HG02763 (cell line): ENCODE results near the gene RNF126.
"Not testable (repeated sequence)": the region's sequence is repeated elsewhere in the genome, so short reads cannot be mapped to it uniquely, and the experiment has no call there.

Source experiments
- ATAC-seq: cut with Tn5 transposase; IDR thresholded peaks from one replicate; pipeline ENCODE4 v1.9.1; 2021; ENCODE audit warnings: mild to moderate bottlenecking, moderate library complexity; ENCODE audit not compliant: unreplicated experiment

RNF126 gene

DNA sequence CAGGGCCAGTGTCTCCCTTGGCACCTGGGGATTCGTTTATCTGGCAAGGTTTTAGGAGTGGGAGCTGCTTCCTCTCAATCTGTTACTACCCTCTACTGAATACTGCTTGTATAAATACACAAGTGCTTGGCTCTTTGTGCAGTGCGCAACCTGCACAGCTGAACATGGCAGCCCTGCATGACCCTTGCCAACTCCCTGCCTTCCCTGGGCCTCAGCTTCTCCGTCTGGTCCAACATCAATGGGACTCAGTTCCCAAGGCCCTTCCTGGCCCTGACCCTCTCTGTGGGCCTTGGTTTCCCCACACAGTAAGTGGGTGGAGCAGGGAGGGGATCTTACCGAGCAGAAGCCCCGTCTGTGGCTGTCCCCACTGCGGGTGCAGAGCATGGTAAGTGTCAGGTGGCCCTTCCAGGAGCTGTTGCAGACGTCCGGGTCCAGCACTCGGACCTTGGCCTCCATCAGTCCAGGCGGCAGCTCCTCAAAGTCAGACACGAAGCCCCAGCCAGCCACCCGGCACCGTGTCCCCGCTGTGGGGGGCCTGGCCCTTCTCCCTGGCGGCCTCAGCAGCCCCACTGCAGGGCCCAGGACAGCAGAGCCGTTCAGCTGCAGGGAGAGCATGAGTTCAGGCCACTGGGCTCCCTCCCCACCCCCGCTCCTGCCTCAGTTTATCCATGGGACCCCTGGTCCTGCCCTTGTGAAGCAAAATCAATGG lies 23.7 kb upstream of the RNF126 start:
- no peak for ATAC-seq

DNA sequence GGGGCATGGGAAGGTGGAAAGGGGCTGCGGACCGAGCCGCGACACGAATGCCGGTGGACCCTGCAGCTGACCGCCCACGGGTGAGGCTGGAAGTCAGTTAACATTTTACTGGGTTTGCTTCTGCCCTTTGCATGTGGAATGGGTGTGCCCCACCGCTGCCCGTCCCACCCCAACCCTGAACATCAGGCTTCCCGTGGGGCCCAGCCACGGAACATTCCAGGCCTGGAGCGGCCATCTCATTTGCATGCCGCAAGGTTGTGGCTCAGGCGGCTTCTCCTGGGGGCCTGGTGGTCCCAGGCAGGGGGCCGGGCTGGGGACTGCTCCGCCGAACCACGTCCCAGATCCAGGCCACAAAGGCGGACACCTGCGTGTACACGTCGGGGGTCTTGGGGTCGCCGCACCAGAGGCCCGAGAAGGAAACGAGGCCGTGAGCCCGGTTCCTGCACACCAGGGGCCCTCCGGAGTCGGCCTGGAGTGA lies 22.5 kb upstream of the RNF126 start:
- no peak for ATAC-seq

DNA sequence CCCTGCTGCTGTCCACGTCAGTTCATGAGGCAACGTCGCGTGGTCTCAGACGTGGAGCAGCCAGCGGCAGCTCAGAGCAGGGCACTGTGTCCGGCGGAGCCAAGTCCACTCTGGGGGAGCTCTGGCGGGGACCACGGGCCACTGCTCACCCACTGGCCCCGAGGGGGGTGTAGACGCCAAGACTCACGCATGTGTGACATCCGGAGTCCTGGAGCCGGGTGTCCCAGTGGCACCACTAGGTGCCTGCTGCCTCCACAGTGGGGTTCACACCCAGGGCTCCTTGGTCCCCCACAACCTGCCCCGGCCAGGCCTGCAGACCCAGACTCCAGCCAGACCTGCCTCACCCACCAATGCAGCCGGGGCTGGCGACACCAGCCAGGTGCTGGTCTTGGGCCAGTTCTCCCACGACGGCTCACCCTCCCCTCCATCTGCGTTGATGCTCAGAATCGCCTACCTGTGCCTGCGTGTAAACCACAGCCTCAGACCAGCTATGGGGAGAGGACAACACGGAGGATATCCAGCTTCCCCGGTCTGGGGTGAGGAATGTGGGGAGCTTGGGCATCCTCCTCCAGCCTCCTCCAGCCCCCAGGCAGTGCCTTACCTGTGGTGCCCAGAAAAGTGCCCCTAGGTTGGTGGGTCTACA lies 19.8 kb upstream of the RNF126 start:
- no peak for ATAC-seq

- ATAC-seq, result no peak
Observed at GRCh38 chr19:681029-682019, 18.3 kb upstream of the RNF126 start.

- ATAC-seq, result peak; percentile 68
Observed at GRCh38 chr19:680287-681028, 17.4 kb upstream of the RNF126 start.

GRCh38 chr19:679418-680286 lies 16.6 kb upstream of the RNF126 start:
- ATAC-seq, result peak; percentile 6

DNA sequence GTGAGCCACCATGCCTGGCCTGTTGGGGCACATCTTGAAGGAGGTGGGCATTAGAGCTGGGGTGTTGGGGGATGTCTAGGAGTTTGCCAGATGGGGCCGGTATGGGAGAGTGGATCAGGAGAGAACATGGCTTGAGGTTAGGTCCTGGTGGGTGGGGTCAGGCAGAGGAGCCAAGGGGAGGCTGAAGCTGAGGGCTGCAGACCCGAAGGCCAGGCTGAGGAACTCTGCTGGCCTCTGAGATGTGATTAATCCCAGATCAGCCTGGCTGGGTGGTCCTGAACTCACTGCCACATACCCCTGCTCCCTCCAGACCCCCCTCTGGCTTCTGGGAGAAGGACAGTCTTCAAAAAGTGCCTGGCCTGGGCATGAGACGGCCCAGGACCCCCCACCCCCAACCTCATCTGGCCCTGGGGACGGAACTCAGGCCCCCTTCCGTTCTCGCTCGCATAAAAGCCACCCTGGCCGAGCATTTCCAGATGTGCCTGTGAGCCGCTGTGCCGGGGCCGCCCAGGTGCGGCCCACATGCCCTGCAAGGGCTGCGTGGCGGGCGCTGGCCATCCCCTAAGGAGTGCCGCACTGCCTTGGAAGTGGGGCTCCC lies 15.9 kb upstream of the RNF126 start:
- ATAC-seq, result no peak

DNA sequence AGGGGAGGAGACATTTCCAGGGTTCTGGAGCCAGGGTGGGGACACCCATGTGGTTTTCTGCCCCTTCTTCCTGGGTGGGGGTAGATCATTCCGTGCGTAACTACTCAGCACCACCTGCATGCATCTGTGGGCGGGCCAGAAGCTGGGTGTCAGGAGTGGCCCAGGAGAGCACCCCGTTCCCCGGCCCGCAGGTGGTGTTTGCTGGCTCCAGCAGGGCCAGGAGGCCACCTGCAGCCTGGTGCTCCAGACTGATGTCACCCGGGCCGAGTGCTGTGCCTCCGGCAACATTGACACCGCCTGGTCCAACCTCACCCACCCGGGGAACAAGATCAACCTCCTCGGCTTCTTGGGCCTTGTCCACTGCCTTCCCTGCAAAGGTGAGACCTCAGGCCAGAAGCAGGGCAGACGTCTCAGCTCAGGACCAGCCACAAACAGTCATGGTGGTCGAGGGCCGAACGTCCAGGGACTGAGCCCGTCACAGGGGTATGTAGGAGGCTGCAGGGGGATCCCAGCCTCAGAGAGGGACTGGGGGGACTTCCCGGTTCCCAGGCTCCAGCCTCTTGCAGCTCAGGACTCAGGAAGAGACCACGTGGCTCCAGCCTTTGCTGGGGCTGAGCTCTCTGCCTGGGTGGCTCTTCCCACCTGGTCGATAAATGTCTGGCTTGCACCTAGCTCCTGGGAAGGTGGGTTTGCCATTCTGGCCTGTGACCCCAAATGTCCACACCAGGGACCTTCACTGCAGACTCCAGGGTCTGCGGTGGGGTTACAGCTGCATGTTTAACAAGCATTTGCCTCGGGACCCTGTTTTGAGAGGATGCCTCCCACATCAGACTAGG lies 14.8 kb upstream of the RNF126 start:
- no peak for ATAC-seq

GRCh38 chr19:677201-677600 lies 14.2 kb upstream of the RNF126 start:
- no peak for ATAC-seq

DNA sequence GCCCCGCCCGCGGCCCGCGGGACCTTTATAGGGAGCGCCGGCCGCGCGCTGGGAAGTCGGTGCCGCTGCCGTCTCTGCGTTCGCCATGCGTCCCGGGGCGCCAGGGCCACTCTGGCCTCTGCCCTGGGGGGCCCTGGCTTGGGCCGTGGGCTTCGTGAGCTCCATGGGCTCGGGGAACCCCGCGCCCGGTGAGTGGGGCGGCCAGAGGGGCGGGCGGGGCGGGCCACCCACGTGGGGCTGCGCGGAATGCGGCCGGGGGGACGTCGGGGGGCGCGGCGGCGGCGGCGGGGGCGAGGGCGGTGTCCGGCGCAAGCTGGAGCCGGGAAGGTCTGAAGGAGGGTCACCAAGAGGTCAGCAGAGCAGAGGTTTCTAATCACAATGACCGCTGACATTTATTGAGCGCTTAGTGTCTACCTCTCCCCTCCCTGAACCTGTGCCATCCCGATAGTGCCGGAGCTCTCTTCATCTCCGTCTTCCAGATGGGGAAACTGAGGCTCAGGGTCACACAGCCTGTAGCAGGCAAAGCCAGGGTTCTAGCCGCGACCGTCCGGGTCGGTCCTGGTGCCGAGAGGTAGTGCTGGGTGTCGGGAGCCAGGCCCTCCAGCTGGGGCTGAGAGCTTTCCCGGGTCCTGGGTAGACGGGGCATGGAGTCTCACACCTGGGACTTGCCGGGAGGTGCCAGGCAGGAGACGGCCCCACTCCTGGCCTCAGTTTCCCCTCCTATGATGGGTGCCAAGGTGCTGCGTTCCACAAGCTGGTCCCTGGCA lies 13.5 kb upstream of the RNF126 start, which contains the start of gene FSTL3:
Gene FSTL3, plus strand, starts transcription at position 54 of the 767 bp plus-strand sequence. Its CDS starts 32 bp downstream, at position 86.
- ATAC-seq, result no peak

GRCh38 chr19:676007-676338 lies 13.0 kb upstream of the RNF126 start:
- no peak for ATAC-seq

- no peak for ATAC-seq
Observed at GRCh38 chr19:674282-675151, 11.5 kb upstream of the RNF126 start.

- ATAC-seq, result no peak
Observed at GRCh38 chr19:670609-671075, 7.6 kb upstream of the RNF126 start.

GRCh38 chr19:668675-669434 lies 5.8 kb upstream of the RNF126 start:
- not testable (repeated sequence) for ATAC-seq

DNA sequence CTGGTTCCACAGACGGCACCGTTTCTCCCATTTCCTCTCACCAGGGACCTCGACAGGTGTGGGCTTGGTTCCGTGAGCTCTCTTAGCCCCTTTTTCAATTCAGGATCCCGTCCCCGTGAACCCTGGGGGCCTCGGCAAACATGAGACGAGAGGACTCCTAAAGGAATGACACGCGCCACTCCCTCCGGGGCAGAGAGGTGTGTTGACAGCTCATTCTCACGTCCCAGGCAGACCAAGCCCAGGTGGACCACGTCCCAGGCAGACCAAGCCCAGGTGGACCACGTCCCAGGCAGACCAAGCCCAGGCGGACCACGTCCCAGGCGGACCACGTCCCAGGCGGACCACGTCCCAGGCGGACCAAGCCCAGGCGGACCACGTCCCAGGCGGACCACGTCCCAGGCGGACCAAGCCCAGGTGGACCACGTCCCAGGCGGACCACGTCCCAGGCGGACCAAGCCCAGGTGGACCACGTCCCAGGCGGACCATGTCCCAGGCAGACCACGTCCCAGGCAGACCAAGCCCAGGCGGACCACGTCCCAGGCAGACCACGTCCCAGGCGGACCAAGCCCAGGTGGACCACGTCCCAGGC lies 4.1 kb upstream of the RNF126 start:
- not testable (repeated sequence) for ATAC-seq
